ENCODE results near the gene GADD45G.

GADD45G gene

GRCh38 chr9:89629081-89629976 is 24.5 kb downstream of the GADD45G start:
- DNase-seq (ENCODE audit: low read depth in 2 of 3, low spot score in 1 of 3), result no peak

GRCh38 chr9:89630508-89630907 is 25.7 kb downstream of the GADD45G start:
- DNase-seq (ENCODE audit: low read depth in 2 of 3, low spot score in 1 of 3), result no peak

GRCh38 chr9:89631384-89631783 is 26.6 kb downstream of the GADD45G start:
- DNase-seq (ENCODE audit: low read depth in 2 of 3, low spot score in 1 of 3), result no peak

- DNase-seq (ENCODE audit: low read depth in 2 of 3, low spot score in 1 of 3), result no peak
These were observed 27.5 kb downstream of the GADD45G start for GRCh38 chr9:89632192-89632733.

GRCh38 chr9:89632736-89633135 is 27.9 kb downstream of the GADD45G start:
- no peak for DNase-seq (ENCODE audit: low read depth in 2 of 3, low spot score in 1 of 3)

- no peak for DNase-seq (ENCODE audit: low read depth in 2 of 3, low spot score in 1 of 3)
These were observed 28.6 kb downstream of the GADD45G start for GRCh38 chr9:89633404-89633803.

GRCh38 chr9:89633920-89634319 is 29.1 kb downstream of the GADD45G start:
- DNase-seq (ENCODE audit: low read depth in 2 of 3, low spot score in 1 of 3), result no peak

GRCh38 chr9:89634995-89635742 is 30.4 kb downstream of the GADD45G start:
- no peak for DNase-seq (ENCODE audit: low read depth in 2 of 3, low spot score in 1 of 3)

GRCh38 chr9:89635816-89636215 is 31.0 kb downstream of the GADD45G start:
- no peak for DNase-seq (ENCODE audit: low read depth in 2 of 3, low spot score in 1 of 3)

- DNase-seq (ENCODE audit: low read depth in 2 of 3, low spot score in 1 of 3), result no peak
These were observed 33.0 kb downstream of the GADD45G start for GRCh38 chr9:89637787-89638186.

- no peak for DNase-seq (ENCODE audit: low read depth in 2 of 3, low spot score in 1 of 3)
These were observed 33.5 kb downstream of the GADD45G start for GRCh38 chr9:89638359-89638758.

GRCh38 chr9:89638893-89639292 is 34.1 kb downstream of the GADD45G start:
- DNase-seq (ENCODE audit: low read depth in 2 of 3, low spot score in 1 of 3), result no peak

GRCh38 chr9:89639367-89639795 is 34.6 kb downstream of the GADD45G start:
- DNase-seq (ENCODE audit: low read depth in 2 of 3, low spot score in 1 of 3), result no peak

GRCh38 chr9:89639961-89640360 is 35.1 kb downstream of the GADD45G start:
- no peak for DNase-seq (ENCODE audit: low read depth in 2 of 3, low spot score in 1 of 3)

GRCh38 chr9:89640361-89640760 is 35.5 kb downstream of the GADD45G start:
- DNase-seq (ENCODE audit: low read depth in 2 of 3, low spot score in 1 of 3), result no peak

GRCh38 chr9:89640801-89641200 is 36.0 kb downstream of the GADD45G start:
- no peak for DNase-seq (ENCODE audit: low read depth in 2 of 3, low spot score in 1 of 3)

- DNase-seq (ENCODE audit: low read depth in 2 of 3, low spot score in 1 of 3), result no peak
These were observed 37.2 kb downstream of the GADD45G start for GRCh38 chr9:89641980-89642379.

GRCh38 chr9:89642789-89643188 is 38.0 kb downstream of the GADD45G start:
- DNase-seq (ENCODE audit: low read depth in 2 of 3, low spot score in 1 of 3), result no peak

- DNase-seq (ENCODE audit: low read depth in 2 of 3, low spot score in 1 of 3), result no peak
These were observed 41.6 kb downstream of the GADD45G start for GRCh38 chr9:89646189-89646939.

- DNase-seq (ENCODE audit: low read depth in 2 of 3, low spot score in 1 of 3), result no peak
These were observed 42.7 kb downstream of the GADD45G start for GRCh38 chr9:89647366-89648128.
